Measurements from ENCODE around the gene MCF2L. TPM values are rescaled to one million over a fixed set of nuclear protein-coding genes. Genes with fewer than 3 reads are reported as not detected.

MCF2L gene
- total and polyA plus RNA-seq, 4 donors: 21.0 to 78.7 (median 35.9) TPM

GRCh38 chr13:113040597-113041292 lies 71.7 kb downstream of the MCF2L start:
- no peak for TF ChIP-seq CTCF (IDR thresholded peaks at IDR 0.05; ENCODE audit: control extremely low read depth, extremely low read depth)
- Histone ChIP-seq H3K4me1 (ENCODE audit: control insufficient read depth in 5 of 5, insufficient read depth in 5 of 5, low read length in 5 of 5) (peaks cover 0 to 2% (median 0%) of the 10 kb centered on the region in 5 donors), H3K9ac (ENCODE audit: insufficient read depth in 1 of 2, low read length in 2 of 2) (no peak overlapping the region), H3K27me3 (ENCODE audit: control insufficient read depth in 3 of 3, insufficient read depth in 3 of 3, low read length in 2 of 3) (no peaks in the 10 kb centered on the region), H3K36me3 (ENCODE audit: control insufficient read depth in 4 of 4, insufficient read depth in 4 of 4, low read length in 4 of 4) (peaks cover 0 to 4% (median 0%) of the 10 kb centered on the region in 4 donors), H3K9me3 (ENCODE audit: control insufficient read depth in 4 of 4, insufficient read depth in 3 of 4, low read length in 3 of 4) (peaks cover 0 to 2% (median 0%) of the 10 kb centered on the region in 4 donors), H3K27ac (ENCODE audit: low read depth in 1 of 2, low read length in 1 of 2) (no peak overlapping the region), H3K4me3 (no peak overlapping the region)
- ATAC-seq (ENCODE audit: insufficient read depth, low FRiP score) (no peak), DNase-seq (no peak)
- 82 to 84% methylated on average over 13 of the region's 13 CpGs for WGBS, 2 donors

GRCh38 chr13:113041293-113041690 lies 72.3 kb downstream of the MCF2L start:
- no peak for DNase-seq
- TF ChIP-seq CTCF (IDR thresholded peaks at IDR 0.05; ENCODE audit: control extremely low read depth, extremely low read depth): no peak
- H3K36me3 ChIP-seq (ENCODE audit: control insufficient read depth in 4 of 4, insufficient read depth in 4 of 4, low read length in 4 of 4): peaks cover 0 to 5% (median 0%) of the 10 kb centered on the region in 4 donors

GRCh38 chr13:113041896-113042295 lies 72.9 kb downstream of the MCF2L start:
- Histone ChIP-seq H3K9ac (ENCODE audit: insufficient read depth in 1 of 2, low read length in 2 of 2) (no peak overlapping the region), H3K9me3 (ENCODE audit: control insufficient read depth in 4 of 4, insufficient read depth in 3 of 4, low read length in 3 of 4) (peaks cover 0 to 2% (median 0%) of the 10 kb centered on the region in 4 donors), H3K4me3 (no peak overlapping the region), H3K27me3 (ENCODE audit: control insufficient read depth in 3 of 3, insufficient read depth in 3 of 3, low read length in 2 of 3) (no peaks in the 10 kb centered on the region), H3K36me3 (ENCODE audit: control insufficient read depth in 4 of 4, insufficient read depth in 4 of 4, low read length in 4 of 4) (peaks cover 0 to 4% (median 0%) of the 10 kb centered on the region in 4 donors), H3K4me1 (ENCODE audit: control insufficient read depth in 5 of 5, insufficient read depth in 5 of 5, low read length in 5 of 5) (peaks cover 0 to 2% (median 0%) of the 10 kb centered on the region in 5 donors), H3K27ac (ENCODE audit: low read depth in 1 of 2, low read length in 1 of 2) (no peak overlapping the region)
- no peak for TF ChIP-seq CTCF (IDR thresholded peaks at IDR 0.05; ENCODE audit: control extremely low read depth, extremely low read depth)
- DNase-seq (peak in 1 of 3 donors; percentile 28), ATAC-seq (ENCODE audit: insufficient read depth, low FRiP score) (no peak)
- 87 to 93% methylated on average over 15 of the region's 15 CpGs for WGBS, 2 donors

More at GRCh38 chr13:113041293-113041690, 72.3 kb downstream of the MCF2L start:
- H3K4me1 ChIP-seq (ENCODE audit: control insufficient read depth in 5 of 5, insufficient read depth in 5 of 5, low read length in 5 of 5): peaks cover 0 to 2% (median 0%) of the 10 kb centered on the region in 5 donors
- peaks cover 0 to 2% (median 0%) of the 10 kb centered on the region in 4 donors for H3K9me3 ChIP-seq (ENCODE audit: control insufficient read depth in 4 of 4, insufficient read depth in 3 of 4, low read length in 3 of 4)
- no peak overlapping the region for H3K27ac ChIP-seq (ENCODE audit: low read depth in 1 of 2, low read length in 1 of 2)
- no peak for ATAC-seq (ENCODE audit: insufficient read depth, low FRiP score)
- 80% methylated on average over 11 of the region's 11 CpGs for WGBS, 2 donors
- H3K27me3 ChIP-seq (ENCODE audit: control insufficient read depth in 3 of 3, insufficient read depth in 3 of 3, low read length in 2 of 3): no peaks in the 10 kb centered on the region
- no peak overlapping the region for H3K9ac ChIP-seq (ENCODE audit: insufficient read depth in 1 of 2, low read length in 2 of 2)
- no peak overlapping the region for H3K4me3 ChIP-seq

All from lung (tissue), 12 donors.